Ishikawa (cell line): ENCODE data around the gene BLID.

Experiments
- FOXM1 ChIP-seq: IDR thresholded peaks from 2 replicates; pipeline ENCODE4 v1.6.1; 2012; ENCODE audit warnings: low read depth, borderline replicate concordance
- MAX ChIP-seq: IDR thresholded peaks from 2 replicates; pipeline ENCODE4 v1.6.1; 2012
- RAD21 ChIP-seq: IDR thresholded peaks from 2 replicates; pipeline ENCODE4 v1.6.1; 2012; ENCODE audit warnings: low read depth
- TAF1 ChIP-seq: IDR thresholded peaks from 2 replicates; pipeline ENCODE4 v1.6.1; 2012; ENCODE audit warnings: low read depth, mild to moderate bottlenecking
- TCF12 ChIP-seq: IDR thresholded peaks from 2 replicates; pipeline ENCODE4 v1.6.1; 2012; ENCODE audit warnings: low read depth
- TEAD4 ChIP-seq: IDR thresholded peaks from 2 replicates; pipeline ENCODE4 v1.6.1; 2012
- ZBTB7A ChIP-seq: IDR thresholded peaks from 2 replicates; pipeline ENCODE4 v1.6.1; 2012; ENCODE audit warnings: low read depth
- TF ChIP-seq, protein P1 (sequence below): IDR thresholded peaks from 2 replicates; pipeline ENCODE4 v1.6.1; 2012

Gene BLID

GRCh38 chr11:122068141-122068540, 47.9 kb downstream of the BLID start:
- TF ChIP-seq MAX (no peak), TCF12 (no peak), ZBTB7A (no peak), TAF1 (no peak), RAD21 (no peak), FOXM1 (no peak), TEAD4 (0 out of 2 replicates have a peak, but pooled peaks have one; percentile 14)
- TF ChIP-seq, protein P1, sequence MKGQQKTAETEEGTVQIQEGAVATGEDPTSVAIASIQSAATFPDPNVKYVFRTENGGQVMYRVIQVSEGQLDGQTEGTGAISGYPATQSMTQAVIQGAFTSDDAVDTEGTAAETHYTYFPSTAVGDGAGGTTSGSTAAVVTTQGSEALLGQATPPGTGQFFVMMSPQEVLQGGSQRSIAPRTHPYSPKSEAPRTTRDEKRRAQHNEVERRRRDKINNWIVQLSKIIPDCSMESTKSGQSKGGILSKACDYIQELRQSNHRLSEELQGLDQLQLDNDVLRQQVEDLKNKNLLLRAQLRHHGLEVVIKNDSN = no peak
